ENCODE results near the gene DSE. TPM values are rescaled to one million over a fixed set of nuclear protein-coding genes. Genes with fewer than 3 reads are reported as not detected.

DSE gene
- total RNA-seq, 4 donors from 2014 or later = 29.0 to 50.4 (median 38.7) TPM

GRCh38 chr6:116376149-116376548, 5.4 kb downstream of the DSE start:
- 47 to 51% methylated on average over 4 of the region's 4 CpGs for WGBS, 2 donors
- H3K4me3 ChIP-seq (ENCODE audit: low read depth, poor library complexity, severe bottlenecking) = no peak overlapping the region
- intact Hi-C loops (cut with DNase I; ENCODE audit: low total_unique reads) = no loop called here
- TF ChIP-seq POLR2A (IDR thresholded peaks at IDR 0.05) = no peak
- TF ChIP-seq, protein P1, sequence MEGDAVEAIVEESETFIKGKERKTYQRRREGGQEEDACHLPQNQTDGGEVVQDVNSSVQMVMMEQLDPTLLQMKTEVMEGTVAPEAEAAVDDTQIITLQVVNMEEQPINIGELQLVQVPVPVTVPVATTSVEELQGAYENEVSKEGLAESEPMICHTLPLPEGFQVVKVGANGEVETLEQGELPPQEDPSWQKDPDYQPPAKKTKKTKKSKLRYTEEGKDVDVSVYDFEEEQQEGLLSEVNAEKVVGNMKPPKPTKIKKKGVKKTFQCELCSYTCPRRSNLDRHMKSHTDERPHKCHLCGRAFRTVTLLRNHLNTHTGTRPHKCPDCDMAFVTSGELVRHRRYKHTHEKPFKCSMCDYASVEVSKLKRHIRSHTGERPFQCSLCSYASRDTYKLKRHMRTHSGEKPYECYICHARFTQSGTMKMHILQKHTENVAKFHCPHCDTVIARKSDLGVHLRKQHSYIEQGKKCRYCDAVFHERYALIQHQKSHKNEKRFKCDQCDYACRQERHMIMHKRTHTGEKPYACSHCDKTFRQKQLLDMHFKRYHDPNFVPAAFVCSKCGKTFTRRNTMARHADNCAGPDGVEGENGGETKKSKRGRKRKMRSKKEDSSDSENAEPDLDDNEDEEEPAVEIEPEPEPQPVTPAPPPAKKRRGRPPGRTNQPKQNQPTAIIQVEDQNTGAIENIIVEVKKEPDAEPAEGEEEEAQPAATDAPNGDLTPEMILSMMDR (IDR thresholded peaks at IDR 0.05) = no peak
- no peak for DNase-seq (ENCODE audit: low spot score in 2 of 2)

GRCh38 chr6:116379764-116380163, 9.0 kb downstream of the DSE start:
- DNase-seq (ENCODE audit: low spot score in 2 of 2) = no peak
- no peak overlapping the region for H3K4me3 ChIP-seq (ENCODE audit: low read depth, poor library complexity, severe bottlenecking)
- intact Hi-C loops (cut with DNase I; ENCODE audit: low total_unique reads) = no loop called here
- TF ChIP-seq POLR2A (IDR thresholded peaks at IDR 0.05) = no peak
- TF ChIP-seq, protein P1 (IDR thresholded peaks at IDR 0.05) = no peak

- WGBS, 2 donors = 71 to 72% methylated on average over 1 of the region's 1 CpG
- DNase-seq (ENCODE audit: low spot score in 2 of 2) = no peak
- intact Hi-C loops (cut with DNase I; ENCODE audit: low total_unique reads) = no loop called here
- H3K4me3 ChIP-seq (ENCODE audit: low read depth, poor library complexity, severe bottlenecking) = no peak overlapping the region
- TF ChIP-seq, protein P1 (IDR thresholded peaks at IDR 0.05) = no peak
- TF ChIP-seq POLR2A (IDR thresholded peaks at IDR 0.05) = no peak
Measured at GRCh38 chr6:116380346-116380745, 9.6 kb downstream of the DSE start.

GRCh38 chr6:116381000-116381399, 10.3 kb downstream of the DSE start:
- intact Hi-C loops (cut with DNase I; ENCODE audit: low total_unique reads) = no loop called here
- TF ChIP-seq, protein P1 (IDR thresholded peaks at IDR 0.05) = no peak
- no peak for TF ChIP-seq POLR2A (IDR thresholded peaks at IDR 0.05)
- no peak for DNase-seq (ENCODE audit: low spot score in 2 of 2)
- WGBS, 2 donors = 54 to 59% methylated on average over 3 of the region's 3 CpGs
- no peak overlapping the region for H3K4me3 ChIP-seq (ENCODE audit: low read depth, poor library complexity, severe bottlenecking)

GRCh38 chr6:116382587-116382986, 11.8 kb downstream of the DSE start:
- WGBS, 2 donors = 93 to 94% methylated on average over 1 of the region's 1 CpG
- H3K4me3 ChIP-seq (ENCODE audit: low read depth, poor library complexity, severe bottlenecking) = no peak overlapping the region
- DNase-seq (ENCODE audit: low spot score in 2 of 2) = no peak
- intact Hi-C loops (cut with DNase I; ENCODE audit: low total_unique reads) = no loop called here
- TF ChIP-seq, protein P1 (IDR thresholded peaks at IDR 0.05) = no peak
- TF ChIP-seq POLR2A (IDR thresholded peaks at IDR 0.05) = no peak

DNA sequence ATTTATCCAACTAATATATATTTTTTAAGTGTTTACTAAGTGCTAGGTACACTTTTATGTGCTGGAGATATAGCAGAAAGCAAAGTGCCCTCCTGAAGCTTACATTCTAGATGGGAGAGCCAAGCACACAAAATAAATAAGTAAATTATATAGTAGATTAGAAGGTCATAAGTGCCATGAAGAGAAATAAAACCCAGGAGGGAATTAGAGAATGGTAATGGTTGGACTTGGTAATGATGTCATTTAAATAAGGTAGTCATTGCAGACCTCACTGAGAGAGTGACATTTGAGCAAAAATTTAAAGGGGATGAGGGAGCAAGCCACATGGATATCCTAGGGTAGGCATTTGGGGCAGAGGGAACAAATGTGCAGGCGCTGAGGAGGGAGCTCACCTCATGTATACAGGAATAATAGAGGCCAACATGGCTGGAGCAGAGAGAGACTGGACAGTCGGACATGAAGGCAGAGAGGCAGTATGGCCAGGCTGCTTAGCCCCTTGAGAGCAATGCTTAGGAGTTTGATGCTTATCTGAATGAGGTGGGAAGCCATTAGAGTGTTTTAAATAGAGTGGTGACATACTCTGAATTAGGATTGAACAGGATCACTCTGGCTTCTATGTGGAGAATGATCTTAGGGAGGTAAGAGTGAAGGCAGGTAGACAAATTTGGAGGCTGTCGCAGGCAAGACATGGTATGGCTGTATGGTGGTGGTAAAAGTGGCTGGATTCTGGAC, 14.1 kb downstream of the DSE start:
- 91 to 92% methylated on average over 3 of the region's 3 CpGs for WGBS, 2 donors
- no peak for DNase-seq (ENCODE audit: low spot score in 2 of 2)
- no peak overlapping the region for H3K4me3 ChIP-seq (ENCODE audit: low read depth, poor library complexity, severe bottlenecking)
- TF ChIP-seq, protein P1 (IDR thresholded peaks at IDR 0.05) = no peak
- no peak for TF ChIP-seq POLR2A (IDR thresholded peaks at IDR 0.05)
- intact Hi-C loops (cut with DNase I; ENCODE audit: low total_unique reads) = no loop called here
